ENCODE measurements around the gene G6PD.
A peak's percentile ranks its signal among the peaks of the same experiment; 100 is the strongest.
"Not testable (repeated sequence)": the region's sequence is repeated elsewhere in the genome, so short reads cannot be mapped to it uniquely, and the experiment has no call there.

The G6PD gene

DNA sequence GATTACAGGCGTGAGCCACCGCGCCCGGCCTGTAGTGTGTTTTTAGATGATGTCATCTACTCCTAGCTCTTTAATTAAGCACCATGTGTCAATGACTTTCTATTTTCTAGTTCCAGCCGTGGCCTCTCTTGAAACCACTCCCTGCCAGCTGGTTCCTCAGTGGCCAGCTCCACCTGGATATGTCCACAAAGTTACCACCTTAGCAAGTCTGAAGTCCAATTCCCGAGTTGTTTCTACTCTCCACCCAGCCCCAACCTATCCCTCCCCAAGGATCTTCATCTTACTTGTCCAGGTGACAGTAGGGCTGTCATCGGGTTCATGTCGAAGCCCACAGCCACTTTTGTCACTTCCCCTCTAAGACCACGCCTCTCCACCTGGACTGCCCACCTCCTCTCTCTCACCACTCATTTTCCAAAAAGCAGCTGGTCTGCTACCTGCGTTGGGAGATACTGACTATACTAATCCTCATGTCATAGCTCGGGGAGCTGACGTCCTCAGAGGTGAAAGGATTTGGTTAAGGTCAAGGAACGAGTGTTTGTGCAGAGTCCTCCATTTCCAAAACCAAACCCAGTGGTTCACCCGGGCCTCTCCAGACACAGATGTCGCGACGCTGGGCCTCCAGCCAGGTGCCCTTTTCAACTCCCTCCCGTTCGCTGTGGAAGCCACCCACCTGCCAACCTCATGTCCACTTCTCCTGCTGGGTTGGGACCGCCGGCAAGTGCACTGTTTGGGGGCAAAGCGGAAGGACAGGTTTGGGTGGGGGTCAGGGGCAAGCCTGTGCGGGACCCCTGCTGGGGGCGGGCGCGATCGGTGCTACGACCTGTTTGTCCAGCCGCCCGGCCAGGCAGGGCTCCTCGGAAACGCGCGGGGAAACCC is 31.3 kb downstream of the G6PD start:
- no peak for DNase-seq (ENCODE audit: low spot score)

DNA sequence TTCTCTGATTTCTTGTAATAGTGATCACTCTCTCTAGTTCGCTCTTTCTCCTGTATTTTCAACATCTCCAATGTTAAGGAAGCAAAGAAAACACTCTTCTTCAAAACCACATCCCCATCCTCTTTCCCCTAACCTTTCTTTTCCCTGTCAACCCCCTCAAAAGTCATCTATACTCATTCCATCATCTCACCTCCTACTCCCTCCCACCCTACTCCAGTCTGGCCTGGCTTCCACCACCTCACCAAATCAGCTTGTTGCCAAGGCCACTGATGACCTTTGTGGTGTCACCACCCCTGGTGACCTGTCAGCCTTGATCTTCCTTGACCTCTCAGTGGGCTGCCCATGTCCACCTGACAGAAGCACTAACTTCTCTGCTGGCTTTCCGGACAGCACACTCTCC is 32.9 kb downstream of the G6PD start:
- no peak for DNase-seq (ENCODE audit: low spot score)

DNA sequence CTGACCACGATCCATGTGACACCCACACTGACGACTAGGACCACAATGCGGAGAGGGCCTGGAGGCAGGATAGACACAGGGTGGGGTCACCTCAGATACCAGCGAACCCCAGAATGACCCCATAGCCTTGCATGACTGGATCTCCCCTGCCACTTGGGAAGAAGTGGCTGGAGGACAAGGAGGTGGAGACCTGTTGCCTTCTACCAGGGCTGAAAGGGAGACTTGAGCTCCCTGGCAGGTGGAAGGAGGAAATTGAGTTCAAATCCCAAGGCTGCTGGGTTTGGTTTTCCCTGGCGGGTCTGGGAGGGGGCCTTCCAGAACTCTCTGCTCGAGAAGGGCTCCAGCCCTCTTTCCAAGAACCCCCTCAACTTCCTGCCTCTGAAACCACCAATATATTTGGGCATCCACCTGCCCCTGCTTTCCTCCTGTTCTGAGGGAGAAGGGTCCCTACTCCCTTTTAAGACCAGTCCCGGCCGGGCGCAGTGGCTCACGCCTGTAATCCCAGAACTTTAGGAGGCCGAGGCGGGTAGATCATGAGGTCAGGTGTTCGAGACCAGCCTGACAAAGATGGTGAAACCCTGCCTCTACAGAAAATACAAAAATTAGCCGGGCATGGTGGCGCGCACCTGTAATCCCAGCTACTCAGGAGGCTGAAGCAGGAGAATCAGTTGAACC is 33.6 kb downstream of the G6PD start:
- DNase-seq (ENCODE audit: low spot score) = no peak

DNA sequence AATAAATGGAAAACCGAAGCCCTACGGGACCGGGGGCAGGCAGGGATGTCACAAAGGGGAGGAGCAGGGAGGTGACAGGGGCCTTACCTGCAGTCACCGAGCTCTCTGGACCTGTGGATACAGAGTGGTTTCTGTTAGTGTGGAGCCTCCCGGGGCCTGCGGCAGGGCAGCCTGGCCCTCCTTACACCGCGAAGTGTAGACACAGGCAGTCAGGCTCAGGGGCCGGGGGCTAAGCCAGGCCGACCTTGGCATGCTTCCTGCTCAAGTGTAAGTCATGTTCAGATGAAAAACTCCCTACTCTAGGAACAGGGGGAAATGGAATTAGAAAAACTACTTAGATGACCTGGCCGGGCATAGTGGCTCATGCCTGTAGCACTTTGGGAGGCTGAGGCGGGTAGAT is 34.9 kb downstream of the G6PD start:
- DNase-seq (ENCODE audit: low spot score) = no peak

DNA sequence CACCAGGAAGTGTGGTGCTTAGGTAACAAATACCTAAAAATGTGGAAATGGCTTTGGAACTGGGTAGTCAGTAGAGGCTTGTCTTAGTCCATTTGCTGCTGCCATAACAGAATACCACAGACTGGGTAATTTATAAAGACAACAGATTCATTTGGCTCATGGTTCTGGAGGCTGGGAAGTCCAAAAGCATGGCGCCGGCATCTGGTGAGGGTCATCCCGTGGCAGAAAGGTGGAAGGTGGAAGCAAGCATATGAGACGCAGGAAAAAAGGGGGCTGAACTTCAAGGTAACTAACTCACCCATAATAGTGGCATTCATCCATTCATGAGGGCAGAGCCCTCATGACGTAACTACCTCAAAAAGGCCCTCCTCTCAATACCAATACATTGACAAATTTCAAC is 37.2 kb downstream of the G6PD start:
- DNase-seq (ENCODE audit: low spot score) = no peak

DNA sequence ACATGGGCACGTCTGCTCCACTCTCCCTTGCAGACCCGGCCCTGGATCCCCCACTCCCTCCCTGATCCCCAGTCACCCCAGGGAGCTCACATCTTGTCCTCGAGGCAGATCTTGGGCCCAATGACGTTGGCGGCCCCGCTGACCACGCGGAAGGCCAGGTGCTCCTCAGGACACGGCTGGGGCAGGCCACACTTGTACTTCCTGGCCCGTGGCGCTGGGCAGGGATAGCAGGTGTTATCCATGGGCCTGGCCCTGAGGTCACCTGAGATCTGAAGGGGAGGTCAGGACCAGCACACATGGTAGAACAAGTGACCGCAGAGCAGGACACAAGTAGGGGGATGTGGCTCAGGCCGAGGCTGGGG is 38.3 kb downstream of the G6PD start:
- DNase-seq (ENCODE audit: low spot score) = no peak

DNA sequence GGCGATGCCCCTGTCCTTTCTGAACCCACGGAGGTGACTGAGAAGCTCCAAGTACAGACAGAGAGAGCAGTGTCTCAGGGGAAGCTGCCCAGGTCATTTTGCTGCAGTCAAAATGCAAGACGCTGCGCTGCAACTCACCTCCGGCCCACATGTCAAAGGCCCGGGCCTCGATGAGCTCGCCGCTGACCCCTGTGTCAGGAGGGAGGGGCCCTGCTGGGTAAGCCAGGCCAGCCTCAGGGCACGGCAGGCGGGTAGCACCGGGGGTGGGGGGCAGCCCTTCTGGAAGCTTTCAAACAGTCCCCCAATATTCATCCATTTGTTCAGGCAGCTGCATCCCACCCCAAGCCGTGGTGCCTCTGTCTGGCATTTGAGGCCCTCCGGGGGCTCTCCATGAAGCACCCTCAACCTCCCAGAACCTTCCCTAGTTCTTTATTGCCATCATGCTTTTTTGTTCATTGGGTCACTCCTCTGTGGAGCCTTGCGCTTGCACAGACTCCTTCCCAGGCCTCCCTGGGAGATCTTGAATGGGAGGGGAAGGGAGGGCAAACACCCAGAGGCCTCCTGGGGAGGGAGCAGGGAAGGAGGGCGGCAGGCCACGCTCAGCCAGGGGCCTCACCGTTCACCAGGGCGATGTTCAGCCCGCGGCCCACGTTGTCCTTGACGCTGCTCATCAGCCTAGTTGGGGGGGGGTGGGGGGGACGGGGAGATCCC is 38.8 kb downstream of the G6PD start:
- no peak for DNase-seq (ENCODE audit: low spot score)

DNA sequence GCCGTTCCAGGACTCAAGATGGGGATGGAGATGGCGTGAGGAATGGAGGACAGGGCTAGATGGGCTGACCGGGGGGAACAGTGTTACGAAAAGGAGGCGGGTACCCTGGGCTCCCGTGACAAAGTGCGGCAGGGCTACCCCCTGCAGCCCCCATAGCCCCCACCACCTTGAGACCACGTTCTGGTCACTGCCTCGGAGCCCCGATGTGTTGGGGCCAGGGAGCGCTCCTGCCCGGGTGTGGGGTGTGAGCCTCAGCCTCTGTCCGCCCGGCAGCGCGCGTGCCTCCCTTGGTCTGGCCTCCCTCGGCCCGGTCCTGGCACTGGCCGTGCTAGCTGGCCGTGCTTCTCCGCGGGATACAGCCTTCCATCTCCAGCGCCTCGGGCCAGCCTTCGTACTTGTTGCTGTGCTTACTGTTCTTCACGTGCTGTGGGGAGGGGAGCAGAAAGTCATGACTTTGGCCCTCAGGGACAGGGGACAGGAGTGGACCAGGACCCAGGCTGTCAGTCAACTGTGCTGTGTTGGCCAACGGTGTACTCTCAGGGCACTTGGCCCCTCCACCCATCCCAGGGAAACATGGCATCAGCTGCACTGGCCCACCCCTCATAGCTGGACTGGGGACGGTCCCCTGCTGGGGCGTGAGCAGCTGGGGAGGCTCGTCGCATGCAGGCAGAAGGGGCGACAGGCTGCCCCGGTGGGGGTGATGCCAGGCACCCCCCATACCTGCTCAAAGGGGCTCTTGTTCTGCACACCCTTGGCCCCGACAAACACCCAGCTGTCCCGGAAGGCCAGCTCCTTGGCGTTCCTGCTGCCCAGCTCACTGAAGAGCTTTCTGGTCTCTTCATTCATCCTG is 39.9 kb downstream of the G6PD start:
- no peak for DNase-seq (ENCODE audit: low spot score)

DNA sequence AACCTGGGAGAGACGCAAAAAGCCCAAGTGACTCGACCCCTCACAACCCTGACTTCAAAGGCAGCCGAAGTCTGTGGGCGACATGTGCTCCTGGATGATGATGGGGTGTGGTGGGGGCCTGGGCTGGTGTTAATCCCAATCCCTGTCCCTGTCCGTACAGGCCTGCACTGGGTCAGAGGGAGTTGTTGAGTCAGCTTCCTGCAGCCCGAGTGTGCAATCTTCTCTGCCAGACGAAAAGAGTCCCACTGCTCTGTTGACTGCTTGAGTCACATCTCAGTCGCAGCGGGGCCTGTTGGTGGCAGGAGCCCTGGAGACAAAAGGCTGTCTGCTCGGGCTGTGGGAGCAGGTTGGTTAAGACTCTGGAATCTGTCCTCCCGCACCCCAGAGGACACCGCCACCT is 40.9 kb downstream of the G6PD start:
- DNase-seq (ENCODE audit: low spot score) = no peak

DNA sequence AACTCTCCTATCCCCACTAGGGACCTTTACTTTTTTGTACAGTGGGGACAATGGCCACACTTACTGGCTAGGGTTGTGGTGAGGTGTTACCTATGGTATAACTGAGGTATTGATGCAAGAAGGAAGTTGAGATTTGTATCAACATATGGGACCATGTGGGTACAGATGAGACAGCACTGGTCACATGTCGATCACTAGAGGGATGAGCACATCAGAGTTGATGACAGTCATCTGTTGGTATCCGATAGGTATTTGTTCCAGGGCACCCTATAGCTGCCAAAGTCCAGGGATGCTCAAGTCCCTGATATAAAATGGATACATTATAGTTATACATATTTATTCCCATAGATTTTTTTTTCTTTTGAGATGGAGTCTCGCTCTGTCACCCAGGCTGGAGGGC is 43.7 kb downstream of the G6PD start:
- no peak for DNase-seq (ENCODE audit: low spot score)

DNA sequence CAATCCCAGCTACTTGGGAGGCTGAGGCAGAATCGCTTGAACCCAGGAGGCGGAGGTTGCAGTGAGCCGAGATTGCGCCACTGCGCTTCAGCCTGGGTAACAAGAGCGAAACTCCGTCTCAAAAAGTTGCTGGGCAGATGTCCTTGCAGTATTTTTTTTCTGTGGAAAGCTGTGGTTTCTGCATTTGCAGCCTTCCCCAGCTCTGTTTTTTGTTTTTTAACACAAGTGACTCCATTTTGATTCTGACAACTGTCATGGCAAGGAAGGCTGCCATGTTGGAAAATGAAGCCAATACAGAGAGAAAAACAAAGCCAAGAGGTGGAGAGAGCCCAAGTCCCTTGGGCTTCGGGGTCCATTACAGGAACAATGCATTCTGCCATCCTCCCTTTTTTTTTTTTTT is 44.5 kb downstream of the G6PD start:
- no peak for DNase-seq (ENCODE audit: low spot score)

DNA sequence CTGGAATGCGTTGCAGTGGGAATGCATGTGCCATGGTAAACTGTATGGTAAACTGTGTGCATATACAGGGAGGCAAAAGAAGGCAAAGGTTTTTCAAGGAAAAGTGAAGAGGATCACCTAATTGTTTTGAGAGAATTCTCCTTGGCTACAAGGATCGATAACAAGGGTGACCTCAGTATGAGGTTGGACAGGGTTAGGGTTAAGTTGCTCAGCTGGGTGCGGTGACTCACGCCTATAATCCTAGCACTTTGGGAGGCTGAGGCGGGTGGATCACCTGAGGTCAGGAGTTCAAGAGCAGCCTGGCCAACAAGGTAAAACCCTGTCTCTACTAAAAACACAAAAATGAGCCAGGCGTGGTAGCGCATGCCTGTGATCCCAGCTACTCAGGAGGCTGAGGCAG is 45.2 kb downstream of the G6PD start:
- not testable (repeated sequence) for DNase-seq (ENCODE audit: low spot score)

DNA sequence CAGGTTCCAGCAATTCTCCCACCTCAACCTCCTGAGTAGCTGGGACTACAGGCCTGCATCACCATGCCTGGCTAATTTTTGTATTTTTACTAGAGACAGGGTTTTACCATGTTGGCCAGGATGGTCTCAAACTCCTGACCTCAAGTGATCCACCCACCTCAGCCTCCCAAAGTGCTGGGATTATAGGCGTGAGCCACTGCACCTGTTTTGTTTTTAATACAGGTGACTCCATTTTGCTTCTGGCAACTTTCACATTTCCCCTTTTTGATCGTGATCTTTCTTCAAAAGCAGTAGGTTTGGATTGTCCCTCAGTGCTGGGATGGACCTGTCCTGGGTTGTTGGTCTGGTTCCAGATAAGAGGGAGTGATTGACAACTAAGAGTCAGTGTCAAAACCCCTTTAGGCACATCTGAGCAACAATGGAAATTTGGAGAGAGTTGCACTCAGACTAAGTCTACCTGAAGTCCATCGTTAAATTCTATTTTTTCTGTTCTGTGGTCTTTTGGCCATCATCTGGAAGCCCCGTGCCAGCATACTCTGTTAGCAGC is 50.0 kb downstream of the G6PD start:
- DNase-seq (ENCODE audit: low spot score) = not testable (repeated sequence)

DNA sequence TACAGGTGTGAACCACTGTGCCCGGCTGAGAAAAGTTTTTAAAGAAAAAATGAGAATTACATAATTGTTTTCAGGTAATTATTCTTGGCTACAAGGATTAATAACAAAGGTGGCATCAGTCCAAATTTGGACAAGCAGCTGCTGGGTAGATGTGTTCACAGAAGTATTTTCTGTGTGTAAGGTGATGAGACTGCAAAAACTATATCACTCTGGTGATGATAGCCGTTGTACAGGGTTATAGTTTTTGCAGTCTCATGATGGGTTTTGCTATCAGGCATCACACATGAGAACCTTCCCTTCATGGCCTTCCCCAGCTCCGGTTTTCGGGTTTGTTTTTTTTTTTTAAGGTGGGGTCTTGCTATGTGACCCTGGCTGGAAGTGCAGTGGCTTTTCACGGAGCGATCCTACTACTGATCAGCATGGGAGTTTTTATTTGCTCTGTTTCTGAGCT is 51.1 kb downstream of the G6PD start:
- no peak for DNase-seq (ENCODE audit: low spot score)

DNA sequence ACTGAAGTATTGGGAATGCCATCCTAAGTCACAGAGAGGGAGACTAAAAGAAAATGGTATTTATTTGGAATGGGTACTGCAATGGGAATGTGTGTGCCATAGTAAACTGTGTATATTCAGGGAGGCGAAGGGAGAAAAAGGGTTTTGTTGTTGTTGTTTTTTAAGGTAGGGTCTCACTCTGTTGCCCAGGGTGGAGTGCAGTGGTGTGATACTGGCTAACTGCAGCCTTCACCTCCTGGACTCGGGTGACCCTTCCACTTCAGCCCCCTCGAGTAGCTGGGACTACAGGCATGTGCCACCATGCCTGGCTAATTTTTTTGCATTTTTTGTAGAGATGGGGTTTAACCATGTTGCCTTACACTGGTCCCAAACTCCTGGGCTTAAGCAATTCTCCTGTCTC is 51.9 kb downstream of the G6PD start:
- DNase-seq (ENCODE audit: low spot score) = no peak

DNA sequence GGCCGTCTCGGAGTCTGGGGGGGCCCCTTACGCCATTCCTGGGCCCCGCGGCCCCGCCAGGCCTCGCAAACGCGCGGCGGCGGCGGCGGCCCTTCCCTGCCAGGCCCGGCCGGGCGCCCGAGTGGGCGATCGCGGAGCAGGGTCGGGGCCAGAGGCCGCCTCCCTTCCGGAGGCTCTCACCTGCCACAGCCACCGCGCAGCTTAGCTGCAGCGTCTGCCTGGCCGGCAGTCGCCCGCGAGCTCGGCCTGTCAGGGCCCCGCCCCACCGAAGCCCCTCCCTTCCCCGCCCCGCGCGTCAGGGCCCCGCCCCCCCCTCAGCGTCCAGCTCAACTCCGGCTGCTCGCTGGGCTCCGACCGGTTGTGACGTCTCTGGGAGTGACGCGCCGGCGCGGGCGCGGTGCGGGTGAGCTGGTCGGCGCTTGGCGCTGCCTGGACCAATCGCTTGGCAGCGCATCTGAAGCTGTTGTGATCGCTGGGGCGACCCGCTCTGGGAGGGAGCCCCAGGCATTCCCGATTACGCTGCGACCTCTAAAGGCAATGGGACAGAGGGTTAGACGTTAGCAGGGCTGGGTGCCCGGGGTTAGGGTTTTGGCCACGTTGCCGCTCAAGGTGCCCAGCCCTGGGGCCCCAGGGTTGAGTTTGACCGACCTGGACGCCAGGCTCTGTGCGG is 56.1 kb downstream of the G6PD start, which contains the start of gene SLC10A3:
Gene SLC10A3, minus strand, starts transcription at position 216 of the 670 bp plus-strand sequence. CDS start 1,689 bp downstream, outside the sequence.
- peak; percentile 96 for DNase-seq (ENCODE audit: low spot score)

DNA sequence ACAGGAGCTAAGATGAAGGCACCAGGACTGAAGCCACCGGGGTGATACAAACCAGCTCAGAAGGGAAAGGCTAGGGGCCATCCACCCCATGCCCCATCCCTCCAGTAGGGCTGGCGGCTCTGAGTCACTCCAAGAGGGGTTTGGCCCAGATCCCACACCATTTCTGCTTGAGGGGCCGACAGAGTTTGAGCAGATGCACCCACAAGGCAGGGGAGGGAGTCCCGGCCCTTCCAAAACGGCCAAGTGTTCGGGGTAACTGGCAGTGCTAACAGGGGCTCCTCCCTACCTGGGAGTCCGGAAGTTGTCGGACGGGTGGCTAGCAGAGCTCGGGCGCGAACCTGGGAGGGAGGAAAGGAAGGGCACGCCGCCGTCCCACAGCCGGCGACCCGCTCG is 56.6 kb downstream of the G6PD start:
- no peak for DNase-seq (ENCODE audit: low spot score)

DNA sequence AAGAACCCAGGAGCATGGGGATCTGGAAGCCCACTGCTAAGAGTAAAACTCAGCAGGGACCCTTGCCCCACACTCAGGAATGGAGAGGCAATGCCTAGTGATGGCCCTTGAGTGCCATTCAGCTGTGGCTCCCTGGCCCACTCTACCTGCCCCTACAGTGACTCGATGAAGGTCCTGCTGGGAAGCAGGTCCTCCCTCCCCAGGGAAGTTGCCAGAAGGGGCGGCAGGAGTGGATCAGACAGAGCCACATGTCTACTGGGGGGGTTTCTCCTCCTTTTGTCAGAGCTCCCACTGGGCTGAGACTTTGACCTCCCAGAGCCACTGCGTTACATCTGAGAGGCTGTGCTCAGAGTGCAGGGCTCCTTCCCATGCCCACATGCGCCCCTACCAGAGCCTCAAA is 57.5 kb downstream of the G6PD start:
- DNase-seq (ENCODE audit: low spot score) = no peak

DNA sequence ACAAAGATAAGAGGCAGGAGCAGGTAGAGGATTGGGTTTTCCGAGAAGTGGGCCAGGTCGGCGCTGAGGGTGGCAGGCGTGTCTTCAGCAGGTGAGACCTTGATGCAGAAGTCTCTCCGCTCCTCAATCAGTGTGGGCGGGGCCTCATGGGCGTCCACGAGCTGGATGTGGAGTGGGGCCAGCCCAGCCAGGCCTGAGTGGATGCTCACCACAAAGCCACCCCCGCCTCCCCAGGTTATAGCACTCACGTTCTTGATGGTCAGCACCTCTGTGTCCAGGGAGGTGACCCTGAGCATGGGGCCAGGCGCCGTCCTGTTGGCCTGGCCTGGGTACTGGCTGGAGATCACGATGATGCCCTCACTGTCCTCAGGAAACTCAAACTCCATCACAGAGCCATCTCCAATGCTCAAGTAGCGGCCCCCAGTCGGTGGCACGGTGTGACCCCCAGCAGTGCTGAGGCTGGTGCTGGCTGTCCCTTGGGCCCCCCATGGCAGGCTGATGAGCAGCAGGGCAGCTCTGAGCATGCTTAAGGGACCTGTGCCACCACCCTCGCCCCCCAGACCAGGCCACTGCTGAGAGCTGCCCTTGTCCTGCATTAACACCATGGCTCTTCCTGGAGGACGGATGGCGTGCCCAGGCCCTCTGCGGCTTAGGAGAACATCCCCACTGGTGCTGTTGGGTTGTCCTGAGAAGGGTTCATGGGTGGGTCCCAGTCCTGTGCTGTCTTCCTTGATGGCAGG is 58.1 kb downstream of the G6PD start:
- DNase-seq (ENCODE audit: low spot score) = no peak

Data from Ammon's horn (tissue), 1 donor.